GM21825 (cell line): ENCODE results near the gene TBCB.
"Not testable (repeated sequence)": the region's sequence is repeated elsewhere in the genome, so short reads cannot be mapped to it uniquely, and the experiment has no call there.

ENCODE experiments used
- ATAC-seq: cut with Tn5 transposase; IDR thresholded peaks from one replicate; pipeline ENCODE4 v1.9.1; 2021; ENCODE audit warnings: mild to moderate bottlenecking, moderate library complexity; ENCODE audit not compliant: unreplicated experiment

The TBCB gene

DNA sequence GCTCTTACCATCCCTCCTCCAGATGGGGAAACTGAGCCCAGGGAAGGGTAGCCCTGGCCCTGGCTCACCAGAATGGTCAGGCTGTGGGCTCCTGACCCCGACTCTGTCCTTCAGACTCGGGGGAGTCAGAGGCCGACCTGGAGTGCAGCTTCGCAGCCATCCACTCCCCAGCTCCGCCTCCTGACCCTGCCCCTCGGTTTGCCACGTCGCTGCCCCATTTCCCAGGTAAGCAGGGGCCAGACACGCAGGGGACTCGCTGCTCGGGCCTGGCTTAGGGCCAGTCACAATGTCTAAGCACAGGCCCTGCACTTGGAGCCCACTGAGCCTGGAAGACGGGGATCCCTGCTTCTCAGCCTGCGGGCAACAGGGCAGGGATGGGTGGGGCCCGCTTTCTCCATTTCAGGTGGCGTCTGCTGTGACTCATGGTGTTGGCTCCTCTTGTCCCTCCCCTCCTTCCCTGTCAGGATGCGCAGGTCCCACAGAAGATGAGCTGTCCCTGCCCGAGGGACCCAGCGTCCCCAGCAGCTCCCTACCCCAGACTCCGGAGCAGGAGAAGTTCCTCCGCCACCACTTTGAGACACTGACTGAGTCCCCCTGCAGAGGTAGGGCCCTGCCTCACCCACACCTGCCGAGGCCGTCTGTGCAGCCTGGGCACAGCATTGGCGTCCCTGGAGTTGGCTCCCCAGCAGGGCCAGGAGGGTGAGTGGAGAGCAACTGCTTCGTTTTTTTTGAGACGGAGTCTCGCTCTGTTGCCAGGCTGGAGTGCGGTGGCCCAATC is 13.5 kb upstream of the TBCB start:
- ATAC-seq, result no peak

DNA sequence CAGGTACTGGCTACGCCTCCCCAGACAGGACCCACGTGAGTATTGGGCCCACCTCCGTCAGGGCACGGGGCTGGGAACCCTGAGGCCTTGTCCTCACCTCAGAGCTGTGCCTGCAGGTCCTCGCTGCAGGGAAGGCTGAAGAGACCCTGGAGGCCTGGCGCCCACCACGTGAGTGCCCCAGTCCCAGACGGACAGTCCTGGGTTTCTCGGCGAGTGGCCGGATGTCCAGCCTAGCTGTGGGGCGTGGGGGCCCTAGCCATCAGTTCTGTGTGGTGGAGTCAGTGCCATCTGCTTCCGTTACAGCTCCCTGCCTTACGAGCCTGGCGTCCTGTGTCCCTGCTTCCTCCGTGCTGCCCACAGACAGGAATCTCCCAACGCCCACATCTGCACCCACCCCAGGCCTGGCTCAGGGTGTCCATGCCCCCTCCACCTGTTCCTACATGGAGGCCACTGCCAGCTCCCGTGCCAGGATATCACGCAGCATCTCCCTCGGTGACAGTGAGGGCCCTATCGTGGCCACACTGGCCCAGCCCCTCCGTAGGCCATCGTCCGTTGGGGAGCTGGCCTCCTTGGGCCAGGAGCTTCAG is 12.1 kb upstream of the TBCB start:
- no peak for ATAC-seq

DNA sequence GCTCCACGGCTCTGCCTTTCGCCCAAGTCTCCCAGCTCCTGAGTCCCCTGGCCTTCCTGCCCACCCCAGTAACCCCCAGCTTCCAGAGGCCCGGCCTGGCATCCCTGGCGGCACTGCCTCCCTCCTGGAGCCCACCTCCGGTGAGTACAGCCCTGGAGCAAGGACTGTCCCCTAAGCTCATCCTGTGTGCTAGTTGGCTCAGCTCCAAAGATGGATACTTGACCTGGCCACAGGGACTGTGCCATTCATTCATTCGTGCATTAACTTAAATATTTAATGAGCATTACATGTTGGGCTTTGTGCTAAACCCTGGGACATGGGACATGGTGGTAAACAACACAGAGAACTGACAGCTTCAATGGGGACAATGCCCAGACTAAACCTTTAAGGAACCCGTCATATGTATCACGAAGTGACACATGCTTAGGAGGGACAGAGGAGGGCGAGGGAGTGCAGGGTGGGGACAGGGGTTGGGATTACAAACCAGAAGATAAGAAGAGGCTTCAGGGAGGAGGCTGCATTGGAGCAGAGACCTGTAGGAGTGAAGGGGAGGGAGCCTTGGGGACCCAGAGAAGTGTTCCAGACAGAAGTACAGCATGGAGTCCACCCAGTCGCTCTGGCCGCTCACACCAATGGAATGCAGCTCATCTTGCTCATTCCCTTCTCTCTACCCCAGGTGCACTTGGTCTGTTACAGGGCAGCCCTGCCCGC is 11.3 kb upstream of the TBCB start:
- no peak for ATAC-seq

DNA sequence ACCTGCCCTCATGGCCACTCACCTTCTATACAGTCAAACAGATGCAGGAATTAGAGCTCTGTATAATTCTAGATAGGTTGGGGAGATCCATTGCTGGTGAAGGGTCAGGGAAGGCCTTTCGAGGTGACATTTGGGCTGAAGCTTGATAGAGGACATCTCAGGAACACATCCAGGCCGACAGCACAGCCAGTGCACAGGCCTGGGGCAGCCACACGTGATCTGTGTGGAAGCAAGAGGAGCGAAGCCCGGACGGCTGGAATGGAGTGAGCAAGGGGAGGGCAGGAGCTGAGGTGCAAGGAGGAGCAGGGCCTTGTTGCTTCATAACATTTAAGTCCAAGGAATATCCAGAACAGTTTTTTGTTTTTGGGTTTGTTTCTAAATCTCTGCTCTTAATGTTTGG is 8.8 kb upstream of the TBCB start:
- no peak for ATAC-seq

DNA sequence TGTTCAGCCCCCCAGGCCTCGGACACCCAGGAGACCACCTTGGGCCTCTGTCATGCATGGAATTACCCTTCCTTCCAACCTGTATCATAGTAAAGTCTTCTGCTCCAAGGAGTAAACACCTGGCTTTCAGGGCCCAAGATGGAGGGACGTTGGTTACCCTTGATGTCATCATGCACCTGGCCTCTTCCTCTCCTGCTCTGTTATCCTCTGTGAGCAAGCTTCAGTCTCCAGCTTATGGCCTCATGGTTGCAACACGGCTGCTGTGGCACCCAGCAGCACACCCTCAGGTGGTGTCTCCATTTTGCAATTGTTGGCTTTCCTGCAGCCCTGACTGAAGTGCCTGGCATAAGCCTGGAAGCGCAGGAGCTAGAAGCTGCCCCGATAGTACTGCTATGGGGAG is 8.3 kb upstream of the TBCB start:
- no peak for ATAC-seq

DNA sequence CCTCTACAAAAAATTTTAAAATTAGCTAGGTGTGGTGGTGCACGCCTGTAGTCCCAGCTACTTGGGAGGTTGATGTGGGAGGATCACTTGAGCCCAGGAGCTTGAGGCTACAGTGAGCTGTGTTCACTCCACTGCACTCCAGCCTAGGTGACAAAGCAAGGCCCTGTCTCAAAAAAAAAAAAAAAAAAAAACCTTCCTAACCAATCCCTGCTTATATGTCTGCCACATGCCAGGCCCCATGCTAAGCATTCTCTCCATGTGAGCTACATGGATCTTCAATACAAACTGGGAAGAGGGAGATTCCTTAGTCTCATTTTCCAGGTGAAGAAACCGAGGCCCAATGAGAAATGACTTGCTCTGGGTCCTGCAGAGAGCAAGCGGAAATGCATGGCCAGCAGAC is 6.6 kb upstream of the TBCB start:
- ATAC-seq, result no peak

DNA sequence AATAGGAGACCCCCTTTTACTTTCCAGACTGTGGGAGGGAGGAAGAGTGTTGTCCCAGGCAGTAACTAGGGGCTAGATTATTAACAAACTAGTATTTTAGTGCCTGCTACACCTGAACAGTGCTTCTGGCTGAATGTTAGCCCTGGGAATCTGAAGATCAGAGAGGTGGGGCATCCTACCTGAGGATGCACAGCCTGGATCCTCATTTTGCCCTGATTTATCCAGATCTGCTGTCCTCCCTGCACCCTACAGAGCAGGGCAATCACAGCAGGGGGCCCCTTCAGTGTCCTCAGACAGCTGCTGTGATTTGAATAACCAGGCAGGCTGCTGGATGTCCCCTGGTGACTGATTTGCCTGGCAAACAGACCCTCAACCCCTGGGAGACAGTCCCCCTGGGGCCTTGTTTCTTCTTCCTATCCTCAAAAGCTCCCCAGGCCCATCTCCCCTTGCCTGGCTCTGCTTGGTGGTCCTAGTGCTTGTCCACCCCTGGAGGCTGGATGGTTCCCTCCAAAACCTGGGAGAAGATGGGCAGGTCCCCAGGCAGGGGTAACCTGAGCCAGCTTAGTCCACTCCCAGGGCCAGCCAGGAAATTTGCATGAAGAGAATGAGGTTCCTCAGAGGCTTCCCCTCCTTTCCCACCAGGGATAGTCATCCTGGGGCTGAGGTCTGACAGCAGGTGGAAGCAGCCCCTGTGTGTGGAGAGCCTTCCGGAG is 4.6 kb upstream of the TBCB start, which contains the start of gene OVOL3:
TSS of gene OVOL3 (plus strand) at position 657 of the 713 bp plus-strand sequence. CDS start 60 bp downstream, outside the sequence.
- ATAC-seq, result no peak

DNA sequence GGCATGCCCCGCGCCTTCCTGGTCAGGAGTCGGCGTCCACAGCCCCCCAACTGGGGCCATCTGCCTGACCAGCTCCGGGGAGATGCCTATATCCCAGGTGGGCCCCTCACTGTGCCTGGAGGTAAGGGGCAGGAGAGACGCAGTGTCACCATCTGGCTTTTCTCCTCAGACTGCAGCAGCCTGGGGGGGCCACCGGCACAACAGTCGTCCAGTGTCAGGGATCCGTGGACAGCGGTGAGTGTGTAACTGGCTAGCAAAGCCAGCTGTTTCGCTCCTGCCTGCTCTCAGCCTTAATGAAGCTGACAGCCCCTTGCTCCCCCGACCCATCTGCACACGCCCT is 4.1 kb upstream of the TBCB start:
- ATAC-seq, result no peak

DNA sequence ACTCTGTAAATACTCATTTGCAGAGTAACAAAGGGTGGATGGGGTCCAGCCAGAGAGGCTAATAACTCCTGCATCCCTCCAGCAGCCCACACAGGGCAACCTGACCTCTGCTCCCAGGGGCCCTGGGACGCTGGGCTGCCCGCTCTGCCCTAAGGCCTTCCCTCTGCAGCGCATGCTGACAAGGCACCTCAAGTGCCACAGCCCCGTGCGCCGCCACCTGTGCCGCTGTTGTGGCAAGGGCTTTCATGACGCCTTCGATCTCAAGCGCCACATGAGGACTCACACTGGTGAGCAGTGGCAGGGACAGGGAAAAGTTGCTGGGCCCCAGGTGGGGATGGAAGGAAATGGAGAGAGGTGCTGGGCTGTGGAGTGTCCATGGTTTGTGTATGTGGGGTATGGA is 2.6 kb upstream of the TBCB start:
- no peak for ATAC-seq

DNA sequence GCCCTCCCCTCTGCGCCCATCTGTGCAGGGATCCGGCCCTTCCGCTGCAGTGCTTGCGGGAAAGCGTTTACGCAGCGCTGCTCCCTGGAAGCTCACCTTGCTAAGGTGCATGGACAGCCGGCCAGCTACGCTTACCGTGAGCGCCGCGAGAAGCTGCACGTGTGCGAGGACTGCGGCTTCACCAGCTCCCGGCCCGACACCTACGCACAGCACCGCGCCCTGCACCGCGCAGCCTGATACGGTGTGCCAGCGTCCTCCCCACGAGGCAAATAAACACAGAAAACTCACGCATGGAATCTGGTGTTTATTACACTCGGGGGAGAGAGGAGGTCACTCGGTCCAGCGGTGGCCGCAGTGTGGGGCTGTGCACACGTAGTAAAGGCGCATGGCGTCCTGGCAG is 1.8 kb upstream of the TBCB start:
- ATAC-seq, result no peak

DNA sequence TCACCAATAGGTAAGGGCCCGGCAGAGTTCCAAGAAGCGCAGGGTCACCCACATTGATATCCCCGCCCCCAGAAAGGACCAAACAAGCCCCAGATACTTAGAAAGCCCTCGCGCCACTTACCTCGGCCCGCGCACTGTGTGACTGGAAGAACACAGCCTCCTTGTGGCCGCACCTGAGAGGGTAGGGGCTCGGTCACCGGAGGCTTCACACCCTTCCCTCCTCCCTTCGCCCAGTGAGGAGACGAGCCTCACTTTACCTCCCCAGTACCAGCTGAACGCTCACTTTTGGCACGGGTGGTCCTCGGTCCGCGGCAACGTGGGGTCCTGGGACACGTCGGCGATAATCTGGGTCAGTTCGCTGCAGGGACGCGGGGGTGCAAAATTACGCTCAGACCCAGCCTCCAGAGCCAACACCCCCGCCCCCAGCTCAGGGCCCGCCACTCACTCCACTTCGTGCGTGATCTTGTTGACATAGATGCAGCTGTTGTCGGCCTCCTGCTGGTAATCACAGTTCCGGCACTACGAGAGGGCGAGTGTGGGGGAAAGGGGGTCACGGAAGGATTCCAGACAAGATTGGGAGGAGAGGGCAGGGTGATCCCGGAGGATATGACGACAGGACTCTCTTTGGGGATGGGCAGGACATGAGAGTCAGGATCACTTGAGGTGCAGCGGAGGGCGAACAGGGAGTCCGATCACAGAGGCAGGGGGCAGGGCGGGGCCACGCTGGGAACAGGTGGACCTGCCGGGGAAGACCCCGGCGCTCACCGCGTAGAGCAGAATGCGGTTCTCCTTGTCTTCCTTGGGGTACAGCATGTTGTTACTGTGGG is 1.2 kb upstream of the TBCB start:
- ATAC-seq, result peak; percentile 2

DNA sequence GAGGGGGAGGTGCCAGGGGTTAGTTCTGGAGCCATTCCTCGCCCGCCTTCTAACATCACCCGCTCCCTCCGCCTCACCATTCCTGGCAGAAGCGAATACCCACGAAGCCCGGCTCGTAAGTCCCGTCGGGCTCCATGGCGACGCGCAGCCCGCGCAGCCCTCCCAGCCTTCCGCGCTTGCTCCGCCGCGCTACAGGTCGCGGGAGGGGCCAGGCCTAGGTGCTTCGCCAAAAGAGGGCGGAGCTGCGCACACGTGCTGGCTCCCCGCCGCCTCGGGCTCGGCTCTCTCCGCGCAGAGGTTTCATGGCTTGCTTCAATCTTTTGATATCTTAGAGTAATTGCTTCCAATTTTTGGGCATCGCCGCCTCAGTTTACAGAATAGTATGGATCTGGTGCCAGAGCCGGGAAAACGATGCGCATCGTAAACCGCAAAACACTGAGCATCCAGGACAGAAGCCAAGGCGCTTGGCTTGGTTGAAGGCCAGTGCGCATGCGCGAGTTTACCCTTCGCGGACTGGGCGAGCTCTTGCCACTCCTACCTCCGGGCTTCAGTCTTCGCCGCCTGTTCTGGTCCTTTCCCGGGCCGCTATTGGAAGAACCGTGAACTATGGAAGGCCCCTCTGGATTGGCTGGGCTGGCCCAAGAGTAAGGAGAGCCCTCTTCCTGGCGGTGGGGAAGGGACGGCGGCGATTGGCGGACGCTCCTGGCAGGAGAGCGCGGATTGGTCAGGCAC is 381 bp upstream of the TBCB start, which contains the start of gene POLR2I:
TSS of gene POLR2I (minus strand) at position 155 of the 732 bp plus-strand sequence. CDS start at position 136, 19 bp downstream.
- peak; percentile 76 for ATAC-seq

DNA sequence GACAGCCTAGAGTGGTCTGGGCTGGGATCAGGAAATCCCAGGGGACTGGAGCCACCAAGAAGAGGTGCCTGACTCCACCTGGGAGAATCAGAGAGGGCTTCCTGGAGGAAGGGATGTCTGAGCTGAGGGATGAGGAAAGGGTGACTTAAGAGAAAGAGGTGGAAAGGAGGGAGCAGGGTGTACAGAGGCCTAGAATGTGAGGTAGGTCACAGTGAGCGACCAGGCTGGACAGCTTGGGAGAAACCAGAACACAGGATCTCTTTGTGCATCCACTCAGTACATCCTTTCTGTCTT is 1.0 kb downstream of the TBCB start:
- ATAC-seq, result no peak

DNA sequence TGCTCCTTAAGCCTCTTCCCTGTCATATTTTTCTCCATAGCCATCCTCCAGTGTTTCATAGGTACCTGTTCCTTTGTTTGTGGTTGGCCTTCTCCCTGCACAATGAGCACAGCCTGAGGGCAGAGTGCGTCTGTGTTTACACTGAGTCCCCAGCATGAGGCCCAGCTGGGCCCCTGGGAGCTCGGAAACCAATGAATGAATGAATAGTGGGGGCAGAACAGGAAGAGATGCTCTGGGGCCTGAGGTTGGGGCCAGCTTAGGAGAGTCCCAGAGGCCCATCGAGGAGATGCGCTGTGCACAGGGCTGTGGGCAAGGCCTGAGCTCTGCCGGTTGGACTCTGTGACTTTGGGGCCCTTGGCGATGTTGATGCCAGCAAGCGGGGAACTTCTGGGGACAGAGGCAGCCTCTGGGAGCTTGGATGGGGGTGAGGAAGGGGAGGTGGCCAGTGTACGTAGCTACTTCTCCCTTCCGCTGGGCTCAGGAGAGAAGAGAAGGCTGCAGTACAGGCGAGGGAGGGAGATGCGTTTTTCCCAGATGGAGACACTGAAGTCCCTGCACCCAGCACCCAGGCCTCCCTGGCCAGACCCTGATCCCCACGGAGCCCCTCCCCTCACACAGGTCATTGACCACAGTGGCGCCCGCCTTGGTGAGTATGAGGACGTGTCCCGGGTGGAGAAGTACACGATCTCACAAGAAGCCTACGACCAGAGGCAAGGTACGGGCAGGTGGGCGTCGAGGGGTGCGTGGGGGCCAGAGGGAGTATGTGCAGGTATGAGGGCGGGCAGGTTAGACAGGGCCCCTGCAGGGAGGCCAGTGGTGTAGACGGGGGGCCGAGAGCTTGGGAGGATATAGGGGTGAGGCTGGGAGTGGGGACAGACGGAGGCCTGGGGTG is 5.1 kb downstream of the TBCB start:
- no peak for ATAC-seq

DNA sequence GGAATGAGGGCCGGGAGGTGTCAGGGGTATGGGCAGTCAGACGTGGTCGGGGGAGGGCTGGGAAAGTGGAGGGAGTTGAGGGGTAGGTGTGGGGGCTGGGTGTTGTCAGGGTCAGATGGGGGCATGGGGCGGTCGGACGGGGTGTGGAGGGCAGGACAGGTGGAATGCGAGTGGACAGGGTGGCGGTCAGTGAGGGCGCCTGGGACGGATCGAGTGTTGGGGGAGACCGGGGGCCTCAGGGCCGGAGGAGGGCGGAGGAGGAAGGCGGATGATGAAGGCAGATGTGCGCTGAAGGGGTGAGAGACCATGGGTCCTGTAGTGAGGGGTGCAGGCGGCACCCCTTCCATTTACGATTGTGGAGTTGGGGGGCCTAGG is 5.7 kb downstream of the TBCB start:
- no peak for ATAC-seq

DNA sequence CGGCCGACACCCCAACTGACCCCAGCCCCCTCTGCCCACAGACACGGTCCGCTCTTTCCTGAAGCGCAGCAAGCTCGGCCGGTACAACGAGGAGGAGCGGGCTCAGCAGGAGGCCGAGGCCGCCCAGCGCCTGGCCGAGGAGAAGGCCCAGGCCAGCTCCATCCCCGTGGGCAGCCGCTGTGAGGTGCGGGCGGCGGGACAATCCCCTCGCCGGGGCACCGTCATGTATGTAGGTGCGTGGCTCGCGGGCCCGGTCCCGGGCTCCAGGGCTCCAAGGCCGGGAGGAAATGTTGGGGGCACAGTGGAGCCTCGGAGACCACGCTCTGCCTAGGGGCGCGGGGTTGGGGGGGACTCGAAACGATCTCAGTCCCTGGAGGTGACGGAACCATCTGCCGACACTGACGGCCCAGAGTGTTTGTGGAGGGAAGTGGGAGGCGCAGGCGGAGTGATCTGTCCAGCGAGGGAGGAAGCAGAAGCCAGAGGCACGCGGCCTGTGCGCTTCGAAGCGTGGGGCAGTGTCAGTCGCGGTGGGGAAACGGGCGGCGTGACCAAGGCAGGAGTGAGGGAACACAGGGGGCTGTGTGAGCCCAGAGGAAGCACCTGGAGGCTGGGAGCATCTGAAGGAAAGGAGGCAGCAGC is 6.3 kb downstream of the TBCB start:
- ATAC-seq, result no peak

DNA sequence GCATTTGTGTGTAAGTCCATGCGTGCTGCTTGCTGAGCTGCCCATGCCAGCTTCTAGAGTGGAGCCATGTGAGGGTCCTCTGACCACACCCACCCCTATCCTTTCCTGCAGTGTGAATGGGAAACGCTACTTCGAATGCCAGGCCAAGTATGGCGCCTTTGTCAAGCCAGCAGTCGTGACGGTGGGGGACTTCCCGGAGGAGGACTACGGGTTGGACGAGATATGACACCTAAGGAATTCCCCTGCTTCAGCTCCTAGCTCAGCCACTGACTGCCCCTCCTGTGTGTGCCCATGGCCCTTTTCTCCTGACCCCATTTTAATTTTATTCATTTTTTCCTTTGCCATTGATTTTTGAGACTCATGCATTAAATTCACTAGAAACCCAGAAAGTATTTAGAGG is 10.3 kb downstream of the TBCB start:
- no peak for ATAC-seq

DNA sequence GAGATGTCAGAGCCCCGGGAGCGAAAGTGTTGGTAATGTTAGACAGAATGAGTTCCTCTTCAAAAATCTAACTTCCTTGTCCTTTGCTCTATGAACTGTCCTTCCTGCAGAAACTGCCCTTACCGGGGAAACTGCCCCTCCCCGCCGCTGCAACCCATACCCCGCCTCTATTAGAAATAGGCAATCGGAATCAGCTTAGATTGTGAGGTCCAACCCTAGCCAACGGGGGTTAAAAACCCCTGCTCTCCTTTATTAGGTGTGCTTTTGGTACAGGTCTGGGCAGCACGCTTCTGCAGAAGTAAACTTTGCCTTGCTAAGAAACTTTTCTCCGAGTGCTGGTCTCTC is 13.1 kb downstream of the TBCB start:
- no peak for ATAC-seq

DNA sequence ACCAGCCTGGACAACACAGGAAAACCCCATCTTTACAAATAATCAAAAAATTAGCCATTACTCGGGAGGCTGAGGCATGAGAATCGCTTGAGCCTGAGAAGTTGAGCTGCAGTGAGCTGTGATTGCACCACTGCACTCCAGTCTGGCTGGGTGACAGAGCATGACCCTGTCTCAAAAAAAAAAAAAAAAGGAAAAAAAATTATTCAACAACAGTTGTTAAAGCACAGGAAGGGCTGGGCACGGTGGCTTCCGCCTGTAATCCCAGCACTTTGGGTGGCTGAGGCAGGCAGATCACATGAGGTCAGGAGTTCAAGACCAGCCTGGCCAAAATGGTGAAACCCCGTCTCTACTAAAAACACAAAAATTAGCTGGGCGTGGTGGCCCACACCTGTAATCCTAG is 16.0 kb downstream of the TBCB start:
- not testable (repeated sequence) for ATAC-seq
